ENCODE results near the gene FLVCR1. TPM values are rescaled to one million over a fixed set of nuclear protein-coding genes. Genes with fewer than 3 reads are reported as not detected.

FLVCR1 gene
- total RNA-seq, 2 experiments from 2014 or later: 14.4 to 17.1 TPM

GRCh38 chr1:212930986-212931678, 73.1 kb downstream of the FLVCR1 start:
- H3K4me1 Mint-ChIP-seq: peaks cover 8% of the 10 kb centered on the region
- DNase-seq (no peak), ATAC-seq (no peak)
- CTCF ChIA-PET: interaction anchor here (0.6 to 0.8 kb wide), 2 partner anchors 10 to 56 kb away, joined by 3 read pairs; no protein-coding TSS in a partner anchor
- H3K9me3 Mint-ChIP-seq (ENCODE audit: low read depth): no peaks in the 10 kb centered on the region
- no peak overlapping the region for H3K27ac Mint-ChIP-seq
- peaks cover 3% of the 10 kb centered on the region for H3K27me3 Mint-ChIP-seq
- no peaks in the 10 kb centered on the region for H3K36me3 Mint-ChIP-seq
- no peak overlapping the region for H3K4me3 Mint-ChIP-seq

GRCh38 chr1:212933815-212934471, 75.9 kb downstream of the FLVCR1 start:
- H3K27ac Mint-ChIP-seq: no peak overlapping the region
- no peak overlapping the region for H3K4me3 Mint-ChIP-seq
- H3K9me3 Mint-ChIP-seq (ENCODE audit: low read depth): no peaks in the 10 kb centered on the region
- CTCF ChIA-PET: interaction anchor here (0.9 to 1.1 kb wide), 2 partner anchors 14 to 269 kb away, joined by 3 read pairs; no protein-coding TSS in a partner anchor
- ATAC-seq: no peak
- no peaks in the 10 kb centered on the region for H3K36me3 Mint-ChIP-seq
- peaks cover 3% of the 10 kb centered on the region for H3K27me3 Mint-ChIP-seq
- no peak for DNase-seq
- H3K4me1 Mint-ChIP-seq: peaks cover 10% of the 10 kb centered on the region

GRCh38 chr1:212935387-212935981, 77.4 kb downstream of the FLVCR1 start:
- Mint-ChIP-seq H3K27ac (no peak overlapping the region), H3K27me3 (peaks cover 9% of the 10 kb centered on the region), H3K4me3 (no peak overlapping the region), H3K36me3 (no peaks in the 10 kb centered on the region), H3K9me3 (ENCODE audit: low read depth) (no peaks in the 10 kb centered on the region), H3K4me1 (peaks cover 10% of the 10 kb centered on the region)
- CTCF ChIA-PET: no interaction called here
- DNase-seq: no peak
- ATAC-seq: no peak

- Mint-ChIP-seq H3K27ac (no peak overlapping the region), H3K9me3 (ENCODE audit: low read depth) (no peaks in the 10 kb centered on the region), H3K36me3 (no peaks in the 10 kb centered on the region), H3K27me3 (peaks cover 16% of the 10 kb centered on the region), H3K4me1 (peaks cover 2% of the 10 kb centered on the region), H3K4me3 (no peak overlapping the region)
- CTCF ChIA-PET: no interaction called here
- DNase-seq: no peak
- ATAC-seq: no peak
Measured at GRCh38 chr1:212937034-212937433, 79.0 kb downstream of the FLVCR1 start.

GRCh38 chr1:212938846-212939245, 80.8 kb downstream of the FLVCR1 start:
- Mint-ChIP-seq H3K4me1 (peaks cover 2% of the 10 kb centered on the region), H3K4me3 (no peak overlapping the region), H3K27ac (no peak overlapping the region), H3K27me3 (peaks cover 16% of the 10 kb centered on the region), H3K9me3 (ENCODE audit: low read depth) (no peaks in the 10 kb centered on the region), H3K36me3 (no peaks in the 10 kb centered on the region)
- DNase-seq: no peak
- CTCF ChIA-PET: interaction anchor here (0.9 kb wide), 1 partner anchor 18 kb away, joined by 3 read pairs; no protein-coding TSS in a partner anchor
- no peak for ATAC-seq

GRCh38 chr1:212941452-212941851, 83.4 kb downstream of the FLVCR1 start:
- ATAC-seq: no peak
- CTCF ChIA-PET: interaction anchor here (0.6 kb wide), 1 partner anchor 464 kb away, joined by 3 read pairs; no protein-coding TSS in a partner anchor

GRCh38 chr1:212942679-212943392, 84.8 kb downstream of the FLVCR1 start:
- CTCF ChIA-PET: no interaction called here
- no peak for ATAC-seq
- no peak for DNase-seq
- Mint-ChIP-seq H3K27ac (no peak overlapping the region), H3K36me3 (no peaks in the 10 kb centered on the region), H3K9me3 (ENCODE audit: low read depth) (no peaks in the 10 kb centered on the region), H3K4me1 (peaks cover 2% of the 10 kb centered on the region), H3K4me3 (no peak overlapping the region), H3K27me3 (peaks cover 25% of the 10 kb centered on the region)

More at GRCh38 chr1:212941452-212941851, 83.4 kb downstream of the FLVCR1 start:
- Mint-ChIP-seq H3K36me3 (no peaks in the 10 kb centered on the region), H3K27me3 (peaks cover 21% of the 10 kb centered on the region), H3K4me1 (peaks cover 2% of the 10 kb centered on the region), H3K9me3 (ENCODE audit: low read depth) (no peaks in the 10 kb centered on the region), H3K27ac (no peak overlapping the region), H3K4me3 (no peak overlapping the region)
- DNase-seq: no peak

- Mint-ChIP-seq H3K27me3 (peaks cover 26% of the 10 kb centered on the region), H3K9me3 (ENCODE audit: low read depth) (no peaks in the 10 kb centered on the region), H3K36me3 (no peaks in the 10 kb centered on the region), H3K4me1 (no peaks in the 10 kb centered on the region), H3K4me3 (no peak overlapping the region), H3K27ac (no peak overlapping the region)
- ATAC-seq: no peak
- no peak for DNase-seq
- CTCF ChIA-PET: no interaction called here
Measured at GRCh38 chr1:212943393-212943710, 85.3 kb downstream of the FLVCR1 start.

GRCh38 chr1:212944229-212944901, 86.3 kb downstream of the FLVCR1 start:
- H3K4me3 Mint-ChIP-seq: no peak overlapping the region
- H3K27me3 Mint-ChIP-seq: peaks cover 36% of the 10 kb centered on the region
- CTCF ChIA-PET: no interaction called here
- no peaks in the 10 kb centered on the region for H3K4me1 Mint-ChIP-seq
- no peaks in the 10 kb centered on the region for H3K9me3 Mint-ChIP-seq (ENCODE audit: low read depth)
- no peaks in the 10 kb centered on the region for H3K36me3 Mint-ChIP-seq
- no peak overlapping the region for H3K27ac Mint-ChIP-seq
- DNase-seq: no peak
- ATAC-seq: no peak

GRCh38 chr1:212945056-212945455, 87.0 kb downstream of the FLVCR1 start:
- no peak overlapping the region for H3K27ac Mint-ChIP-seq
- DNase-seq (no peak), ATAC-seq (no peak)
- H3K4me1 Mint-ChIP-seq: peaks cover 3% of the 10 kb centered on the region
- CTCF ChIA-PET: no interaction called here
- H3K36me3 Mint-ChIP-seq: no peaks in the 10 kb centered on the region
- H3K27me3 Mint-ChIP-seq: peaks cover 40% of the 10 kb centered on the region
- no peaks in the 10 kb centered on the region for H3K9me3 Mint-ChIP-seq (ENCODE audit: low read depth)
- no peak overlapping the region for H3K4me3 Mint-ChIP-seq

- ATAC-seq: no peak
- Mint-ChIP-seq H3K4me3 (no peak overlapping the region), H3K27me3 (peaks cover 42% of the 10 kb centered on the region), H3K9me3 (ENCODE audit: low read depth) (no peaks in the 10 kb centered on the region), H3K4me1 (peaks cover 5% of the 10 kb centered on the region), H3K27ac (no peak overlapping the region), H3K36me3 (no peaks in the 10 kb centered on the region)
- CTCF ChIA-PET: no interaction called here
- DNase-seq: no peak
Measured at GRCh38 chr1:212945463-212946160, 87.5 kb downstream of the FLVCR1 start.

- no peak overlapping the region for H3K4me3 Mint-ChIP-seq
- H3K4me1 Mint-ChIP-seq: peaks cover 8% of the 10 kb centered on the region
- no peaks in the 10 kb centered on the region for H3K9me3 Mint-ChIP-seq (ENCODE audit: low read depth)
- no peak for ATAC-seq
- peaks cover 44% of the 10 kb centered on the region for H3K27me3 Mint-ChIP-seq
- H3K36me3 Mint-ChIP-seq: no peaks in the 10 kb centered on the region
- no peak overlapping the region for H3K27ac Mint-ChIP-seq
- CTCF ChIA-PET: no interaction called here
- no peak for DNase-seq
Measured at GRCh38 chr1:212946872-212947271, 88.8 kb downstream of the FLVCR1 start.
